T-helper 1 cell (primary cell): Measurements from ENCODE around the gene MFAP2.

Experiments
- DNase-seq, 5 donors: peaks; one replicate each; pipeline ENCODE4 v3.0.0-alpha.2; 2012 to 2020

MFAP2 gene

GRCh38 chr1:17007121-17007520, 26.7 kb upstream of the MFAP2 start:
- no peak for DNase-seq

GRCh38 chr1:17005365-17005740, 24.9 kb upstream of the MFAP2 start:
- DNase-seq, result no peak

DNA sequence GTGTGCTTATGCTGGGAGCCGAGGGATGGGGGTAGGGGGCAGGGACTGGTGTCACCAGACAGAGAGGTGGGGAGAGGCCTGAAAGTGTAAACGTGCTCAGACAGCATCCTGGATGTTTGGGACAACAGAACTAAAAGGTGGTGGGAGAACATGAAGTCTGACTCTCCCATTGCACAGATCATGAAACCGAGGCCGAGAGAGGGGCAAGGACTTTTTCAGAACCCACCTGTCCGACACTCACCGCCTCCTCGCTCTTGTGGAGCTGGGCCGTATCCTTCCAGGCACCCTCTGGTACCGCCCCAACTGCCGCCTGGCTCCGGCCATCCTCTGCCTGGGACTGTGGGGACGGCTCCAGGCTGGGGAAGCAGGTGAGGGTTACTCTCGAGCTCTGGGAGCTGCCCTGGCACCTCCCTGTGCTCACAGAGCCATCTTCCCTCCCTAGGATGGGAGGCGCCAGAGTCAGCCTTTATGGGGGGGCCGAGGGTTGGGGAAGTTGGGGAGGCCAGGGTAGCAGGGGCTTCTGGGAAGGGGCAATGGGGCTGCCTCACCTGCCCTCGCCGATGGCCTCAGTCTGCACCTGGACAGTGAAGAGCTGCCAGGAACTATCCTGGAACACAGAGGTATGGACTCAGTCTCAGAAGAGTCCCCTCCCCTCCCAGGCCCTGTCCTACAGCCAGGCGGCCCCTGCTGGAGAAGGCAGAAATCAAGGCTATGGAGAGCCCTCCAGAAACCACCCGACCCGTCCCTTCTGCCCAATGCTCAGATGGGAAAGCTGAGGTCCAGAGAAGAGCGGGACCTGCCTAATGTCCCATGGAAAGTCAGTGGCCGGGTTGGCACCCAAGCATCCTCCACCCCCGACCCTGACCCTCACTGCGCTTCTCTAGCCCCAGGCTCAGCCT, 24.3 kb upstream of the MFAP2 start:
- no peak for DNase-seq

- no peak for DNase-seq
Observed at GRCh38 chr1:17002524-17002902, 22.1 kb upstream of the MFAP2 start.

DNA sequence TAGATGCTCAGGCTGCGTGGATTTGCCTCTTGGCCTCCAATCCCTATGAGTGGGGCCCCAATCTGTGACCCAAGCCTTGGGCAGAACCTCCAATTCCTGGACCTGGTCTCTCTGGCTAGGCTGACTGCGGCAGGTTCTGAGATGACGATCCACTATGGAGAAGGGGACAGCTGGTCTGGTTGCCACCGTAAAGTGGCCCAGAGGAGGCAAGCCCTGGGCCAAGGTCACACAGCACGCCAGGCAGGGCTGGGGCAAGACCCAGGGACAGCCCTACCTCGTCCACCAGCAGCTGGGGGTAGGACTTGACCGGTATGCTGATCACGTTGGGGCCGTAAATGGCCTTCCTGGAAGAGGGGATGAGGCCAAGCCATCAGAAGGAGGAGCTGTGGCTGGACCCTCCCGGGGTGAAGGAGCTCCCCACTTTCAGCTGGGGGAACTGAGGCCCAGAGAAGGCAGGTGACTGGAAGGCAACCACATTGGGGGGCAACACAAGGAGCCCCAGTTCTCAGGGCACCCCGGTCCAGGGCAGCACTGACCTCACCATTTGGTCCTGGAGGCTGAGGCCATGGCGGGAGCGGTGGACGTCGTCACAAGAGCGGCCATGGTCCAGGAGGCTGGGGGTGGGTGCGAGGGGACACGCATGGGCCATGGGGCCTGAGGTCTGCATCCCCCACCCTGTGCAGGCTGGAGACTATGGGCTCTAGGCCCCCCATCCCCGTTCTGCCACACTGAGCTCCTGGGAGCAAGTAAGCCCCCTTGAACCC, 21.5 kb upstream of the MFAP2 start:
- no peak for DNase-seq

DNA sequence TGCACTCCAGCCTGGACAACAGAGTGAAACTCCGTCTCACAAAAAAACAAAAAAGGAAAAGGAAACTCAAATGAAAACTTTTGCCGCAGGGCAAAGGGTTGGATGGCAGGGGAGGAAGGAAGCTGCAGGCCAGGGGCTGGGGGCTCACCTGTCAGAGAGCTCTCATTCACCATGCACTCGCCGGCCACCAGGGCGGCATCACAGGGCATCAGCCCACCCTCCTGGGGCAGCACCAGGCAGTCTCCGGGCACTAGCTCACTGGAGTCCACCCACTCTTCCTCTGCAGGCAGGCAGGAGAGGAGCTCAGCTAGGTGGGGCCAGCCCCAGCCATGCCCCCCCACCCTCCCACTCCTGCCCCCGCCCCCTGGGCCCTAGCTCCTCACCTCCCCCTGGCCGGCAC, 19.4 kb upstream of the MFAP2 start:
- no peak for DNase-seq

DNA sequence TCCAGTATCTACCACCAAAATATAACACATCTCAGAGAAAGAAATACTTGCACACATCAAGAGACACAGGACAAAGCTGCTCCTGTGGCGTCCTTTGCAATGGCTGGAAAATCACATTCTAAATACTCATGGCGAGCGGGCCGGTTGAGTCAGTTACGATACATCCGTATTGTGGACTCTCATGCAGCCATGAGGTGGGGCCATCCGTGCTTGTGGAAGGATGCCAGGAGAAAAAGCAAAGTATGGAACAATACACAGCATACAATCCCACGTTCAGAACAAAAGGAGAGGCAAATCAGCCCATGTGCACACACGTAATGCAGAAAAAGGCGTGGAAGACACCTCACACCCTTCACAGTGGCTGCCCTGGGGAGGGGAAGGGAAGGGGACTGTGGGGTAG, 18.2 kb upstream of the MFAP2 start:
- no peak for DNase-seq

GRCh38 chr1:16996845-16997244, 16.4 kb upstream of the MFAP2 start:
- no peak for DNase-seq

DNA sequence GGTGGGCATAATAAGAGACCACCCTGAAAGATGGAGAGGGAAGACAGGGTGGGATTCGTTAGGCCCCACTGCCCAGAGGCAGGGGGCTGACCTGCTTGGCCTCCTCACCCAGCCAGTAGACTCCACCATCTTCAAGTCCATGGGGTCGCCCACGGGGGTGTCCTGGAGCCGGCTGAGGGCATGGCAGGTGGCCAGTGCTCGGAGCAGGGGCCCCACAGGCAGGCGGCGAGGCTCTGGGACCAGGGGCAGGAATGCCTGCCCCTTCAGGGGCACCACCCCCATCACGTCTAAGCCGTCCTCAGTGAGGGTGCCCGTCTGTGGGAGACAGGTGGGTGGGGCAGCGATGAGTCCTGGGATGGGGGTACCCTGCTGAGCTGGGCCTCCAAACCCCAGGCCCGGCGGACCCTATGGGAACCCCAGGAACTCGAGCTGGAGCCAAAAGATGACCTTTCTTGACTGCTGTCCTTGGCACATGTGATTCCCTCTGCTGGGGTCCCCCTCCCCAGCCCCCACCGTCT, 13.2 kb upstream of the MFAP2 start:
- no peak for DNase-seq

DNA sequence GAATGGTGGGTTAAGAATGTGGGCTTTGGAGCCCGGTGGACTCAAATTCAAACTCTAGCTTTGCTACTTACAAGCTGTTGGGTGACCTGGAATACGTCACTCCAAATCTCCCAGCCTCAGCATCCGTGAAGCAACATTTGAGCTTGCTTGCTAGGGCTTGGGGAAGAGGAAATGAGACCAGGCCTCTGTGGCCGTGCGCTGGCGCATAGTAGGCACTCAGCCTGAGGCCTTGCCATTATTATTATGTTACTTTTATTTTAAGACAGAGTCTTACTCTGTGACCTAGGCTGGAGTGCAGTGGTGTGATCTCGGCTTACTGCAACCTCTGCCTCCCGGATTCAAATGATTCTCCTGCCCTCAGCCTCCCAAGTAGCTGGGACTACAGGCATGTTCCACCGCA, 12.3 kb upstream of the MFAP2 start:
- DNase-seq, result no peak

- DNase-seq, result no peak
Observed at GRCh38 chr1:16992102-16992501, 11.7 kb upstream of the MFAP2 start.

DNA sequence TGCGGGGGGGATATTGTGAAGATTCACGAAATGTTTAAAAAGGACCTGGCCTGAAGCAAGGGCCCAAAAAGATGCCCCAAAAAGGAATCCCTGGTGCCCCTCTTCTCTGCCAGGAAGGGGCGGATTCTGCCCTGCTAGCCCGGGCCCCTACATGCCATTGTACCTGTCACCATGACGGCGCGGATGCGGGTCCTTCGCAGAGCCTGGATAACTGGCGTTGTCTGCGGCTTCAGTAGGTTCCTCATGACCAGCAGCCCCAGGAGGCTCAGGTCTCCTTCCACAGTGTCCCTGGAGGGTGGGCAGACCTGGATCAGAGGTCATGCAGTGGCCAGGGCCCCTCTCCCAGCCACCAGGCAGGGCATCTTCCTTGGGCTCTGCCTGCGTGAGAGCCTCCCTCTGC, 11.2 kb upstream of the MFAP2 start:
- no peak for DNase-seq

DNA sequence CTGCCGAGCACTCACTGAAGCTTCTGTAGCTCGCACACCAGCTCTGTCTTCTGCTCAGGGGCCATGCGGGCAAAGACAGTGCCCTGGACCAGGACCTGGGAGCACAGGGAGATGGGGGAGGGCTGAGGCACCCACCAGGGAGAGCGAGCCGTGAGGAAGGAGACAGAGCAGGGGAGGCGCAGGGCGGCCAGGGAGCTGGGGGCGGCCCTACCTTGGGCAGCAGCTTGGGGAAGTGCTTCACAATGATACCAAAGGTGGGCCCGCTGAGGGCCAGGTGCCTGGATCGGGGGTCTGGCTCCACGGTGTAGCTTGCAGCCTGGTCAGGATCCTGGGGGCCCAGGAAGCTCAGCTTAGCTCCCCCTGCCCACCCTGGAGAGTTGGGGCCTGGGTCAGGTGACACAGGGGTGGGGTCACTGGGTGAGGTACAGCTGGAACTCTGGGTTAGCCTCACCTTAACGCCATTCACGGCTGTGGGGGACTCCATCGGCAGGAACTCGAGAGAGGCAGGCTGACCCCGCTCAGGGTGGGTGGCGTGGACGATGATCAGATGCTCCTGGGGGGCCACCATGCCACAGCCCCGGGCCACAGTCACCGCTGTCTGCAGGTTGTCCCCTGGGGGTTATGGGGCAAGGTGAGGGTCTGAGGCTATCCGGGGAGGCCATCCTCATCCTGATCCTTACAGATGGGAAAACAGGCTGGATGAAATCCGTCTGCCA, 9.4 kb upstream of the MFAP2 start:
- DNase-seq, result no peak

GRCh38 chr1:16988210-16988609, 7.8 kb upstream of the MFAP2 start:
- no peak for DNase-seq

- no peak for DNase-seq
Observed at GRCh38 chr1:16986962-16987361, 6.5 kb upstream of the MFAP2 start.

- no peak for DNase-seq
Observed at GRCh38 chr1:16986560-16986959, 6.1 kb upstream of the MFAP2 start.

GRCh38 chr1:16986113-16986512, 5.7 kb upstream of the MFAP2 start:
- no peak for DNase-seq

- DNase-seq, result no peak
Observed at GRCh38 chr1:16984717-16985116, 4.3 kb upstream of the MFAP2 start.

DNA sequence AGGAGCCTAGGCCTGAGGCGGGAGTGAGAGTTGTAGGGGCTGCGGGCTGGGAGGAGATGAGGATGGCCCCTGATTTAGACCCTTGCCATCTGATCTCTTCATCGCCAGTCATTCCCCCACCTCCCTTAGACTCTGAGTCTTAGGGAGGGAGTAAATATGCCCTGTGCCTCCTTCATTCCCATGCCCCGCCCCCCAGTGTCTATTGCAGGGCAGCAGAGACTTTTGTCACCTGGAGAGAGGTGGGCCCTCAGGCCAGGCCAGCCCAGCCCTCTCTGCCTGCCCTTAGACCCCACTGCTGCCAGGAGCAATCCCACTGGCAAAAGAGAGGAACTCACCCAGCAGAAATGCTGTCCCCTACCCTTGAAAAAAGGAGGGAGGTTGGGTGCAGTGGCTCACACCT, 3.2 kb upstream of the MFAP2 start:
- no peak for DNase-seq

- no peak for DNase-seq
Observed at GRCh38 chr1:16982902-16983301, 2.5 kb upstream of the MFAP2 start.

GRCh38 chr1:16981269-16981849, 939 bp upstream of the MFAP2 start:
- no peak for DNase-seq

DNA sequence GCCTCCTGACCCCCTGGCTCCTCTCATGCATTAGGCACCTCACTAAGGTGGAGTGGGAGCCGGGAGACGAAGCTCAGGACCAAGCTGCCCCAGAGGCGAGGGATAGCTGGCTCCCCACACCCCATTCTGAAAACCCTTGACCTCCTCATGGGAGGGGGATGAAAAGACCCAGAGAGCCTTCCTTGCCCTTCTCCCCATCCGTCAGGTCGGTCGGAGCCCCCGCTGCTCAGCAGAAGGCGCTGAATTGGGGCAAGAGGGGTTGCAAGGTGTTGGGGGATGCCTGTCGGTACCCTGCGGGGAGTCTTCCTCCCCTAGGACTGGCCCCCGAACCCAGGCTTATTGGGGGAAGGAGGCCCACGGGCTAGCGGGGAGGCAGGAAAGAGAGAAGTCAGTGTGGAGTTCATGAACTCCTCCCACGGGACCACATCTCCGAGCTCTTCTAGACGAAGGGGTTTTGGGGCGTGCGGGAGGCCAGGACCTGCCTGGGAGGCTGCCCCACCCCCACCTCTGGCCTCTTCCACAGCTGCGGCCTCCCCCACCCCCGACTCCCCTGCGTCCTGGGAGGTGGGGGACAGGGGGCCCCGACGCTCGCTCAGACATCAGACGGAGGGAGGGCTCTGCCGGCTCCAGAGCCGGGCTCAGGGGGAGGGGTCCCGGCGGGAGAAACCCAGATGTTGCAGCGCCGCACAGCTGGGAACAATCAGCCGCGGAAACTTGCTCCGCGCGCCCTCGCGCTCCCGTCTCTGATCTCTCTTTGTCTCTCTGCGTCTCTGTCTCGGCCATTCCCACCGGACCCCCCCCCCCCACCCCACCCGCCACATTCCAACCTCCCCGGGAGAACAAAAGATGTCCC, 719 bp downstream of the MFAP2 start:
- no peak for DNase-seq
